ENCODE data around the gene ZNF653.

Gene ZNF653

DNA sequence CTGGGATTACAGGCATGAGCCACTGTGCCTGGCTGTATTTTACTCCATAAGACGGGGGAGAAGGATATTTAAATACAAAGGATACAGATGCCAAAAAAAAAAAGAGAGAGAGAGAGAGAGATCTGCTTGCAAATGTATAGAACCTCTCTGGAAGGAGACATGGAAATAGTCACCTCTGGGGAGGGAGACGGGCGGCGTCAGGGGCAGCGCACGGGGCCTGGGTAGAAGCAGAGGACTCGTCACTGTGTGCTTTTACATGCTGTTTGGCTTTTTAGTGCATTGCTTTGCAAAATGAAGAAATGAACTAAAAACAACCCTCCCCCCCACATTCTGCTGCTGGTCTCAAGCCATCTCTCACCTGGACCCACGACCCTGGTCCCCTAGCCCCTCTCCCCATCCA, 4.8 kb upstream of the ZNF653 start:
- no peak for DNase-seq

- DNase-seq = no peak
Measured at GRCh38 chr19:11507370-11508078, 1.9 kb upstream of the ZNF653 start.

- DNase-seq = no peak
Measured at GRCh38 chr19:11506967-11507366, 1.3 kb upstream of the ZNF653 start.

DNA sequence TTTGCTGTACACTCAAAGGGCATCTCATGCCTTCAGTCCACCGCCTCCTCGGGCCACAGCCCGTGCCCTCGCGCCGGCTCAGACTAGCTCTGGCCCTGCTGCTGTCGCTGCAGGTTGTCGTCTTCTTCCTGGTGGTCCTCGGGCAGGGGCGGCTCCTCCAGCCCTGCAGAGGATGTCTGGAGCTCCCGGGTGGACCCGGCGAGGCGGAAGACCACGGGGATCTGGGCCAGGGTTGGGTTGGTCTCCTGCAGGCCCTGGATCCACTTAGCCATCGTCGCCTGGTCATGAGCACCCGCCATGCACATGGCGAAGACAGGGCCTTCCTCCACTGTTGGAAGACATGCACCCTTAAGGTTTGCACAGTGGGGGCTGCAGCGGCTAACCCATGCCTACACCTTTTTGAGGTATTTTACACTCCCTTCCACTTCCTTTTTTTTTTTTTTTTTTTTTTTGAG, 489 bp upstream of the ZNF653 start:
- DNase-seq = no peak

- DNase-seq = peak; percentile 86
Measured at GRCh38 chr19:11505032-11505503, 571 bp downstream of the ZNF653 start.

- no peak for DNase-seq
Measured at GRCh38 chr19:11504502-11505031, 1.1 kb downstream of the ZNF653 start.

DNA sequence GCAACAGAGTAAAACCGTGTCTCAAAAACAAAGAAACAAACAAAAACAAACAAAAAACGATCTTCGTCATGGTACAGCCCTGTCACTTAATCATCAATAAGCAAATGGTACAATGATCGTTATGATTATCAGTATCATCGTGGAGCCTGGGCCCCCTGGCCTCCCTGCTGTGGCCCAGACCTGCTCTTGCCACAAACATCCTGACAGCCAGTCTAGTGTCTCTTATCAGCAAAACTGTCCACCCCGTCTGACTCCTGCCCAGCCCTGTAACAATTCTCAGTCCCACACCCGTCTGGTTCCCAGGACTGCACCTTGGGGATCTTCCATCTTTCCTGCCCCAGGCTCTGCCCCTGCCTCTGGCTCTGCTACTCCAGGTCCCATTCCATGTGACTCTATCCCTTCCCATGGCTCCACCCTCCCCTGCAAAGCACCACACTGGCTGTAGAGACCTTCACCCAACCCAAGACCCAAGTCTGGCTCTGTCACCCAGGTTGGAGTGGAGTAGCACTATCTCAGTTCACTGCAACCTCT, 5.7 kb downstream of the ZNF653 start:
- DNase-seq = no peak

DNA sequence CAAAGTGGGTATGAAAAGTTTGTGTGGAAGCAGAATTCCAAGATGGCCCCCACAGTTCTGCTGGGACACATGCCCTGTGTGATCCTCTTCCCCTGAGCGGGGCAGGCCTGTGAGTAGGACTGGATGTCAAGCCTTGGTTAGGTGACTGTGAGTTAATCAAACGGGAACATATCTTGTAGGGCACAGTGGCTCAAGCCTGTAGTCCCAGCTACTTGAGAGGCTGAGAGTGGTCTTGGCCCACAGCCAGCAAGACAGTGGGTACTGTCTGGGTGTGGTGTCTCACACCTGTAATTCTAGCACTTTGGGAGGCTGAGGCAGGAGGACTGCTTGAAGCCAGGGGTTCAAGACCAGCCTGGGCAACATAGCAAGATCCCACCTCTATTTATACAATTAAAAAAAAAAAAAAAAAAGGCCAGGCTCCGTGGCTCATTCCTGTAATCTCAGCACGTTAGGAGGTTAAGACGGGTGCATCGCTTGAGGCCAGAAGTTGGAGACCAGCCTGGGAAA, 6.4 kb downstream of the ZNF653 start:
- no peak for DNase-seq

DNA sequence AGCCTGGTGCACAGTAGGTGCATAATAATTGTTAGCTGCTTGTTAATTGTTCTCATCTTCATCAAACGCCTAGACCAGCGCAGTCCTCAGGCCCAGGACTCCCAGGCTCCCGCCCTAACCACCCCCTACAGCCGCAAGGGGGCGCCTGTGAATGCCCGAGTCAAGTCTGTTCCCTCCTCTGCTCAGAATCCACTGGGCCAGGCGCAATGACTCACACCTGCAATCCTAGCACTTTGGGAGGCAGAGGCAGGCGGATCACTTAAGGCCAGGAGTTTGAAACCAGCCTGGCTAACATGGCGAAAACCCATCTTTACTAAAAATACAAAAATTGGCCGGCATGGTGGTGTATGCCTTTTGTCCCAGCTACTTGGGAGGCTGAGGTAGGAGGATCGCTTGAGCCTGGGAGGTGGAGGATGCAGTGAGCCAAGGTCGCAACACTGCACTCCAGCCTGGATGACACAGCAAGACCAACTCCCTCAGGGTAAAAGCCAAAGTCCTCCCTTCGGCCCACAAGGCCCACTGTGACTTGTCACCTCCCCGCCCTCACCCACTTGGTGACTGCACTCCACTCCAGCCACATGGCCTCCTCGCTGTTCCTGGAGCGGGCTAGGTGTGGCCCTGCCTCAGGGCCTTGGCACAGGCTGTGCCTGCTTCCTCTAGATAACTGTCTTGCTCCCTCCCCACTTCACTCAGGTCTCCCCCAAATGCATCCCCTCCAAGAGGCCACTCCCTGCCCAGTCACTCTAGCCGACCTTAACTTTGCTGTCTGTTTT, 9.1 kb downstream of the ZNF653 start:
- DNase-seq = peak; percentile 80

DNA sequence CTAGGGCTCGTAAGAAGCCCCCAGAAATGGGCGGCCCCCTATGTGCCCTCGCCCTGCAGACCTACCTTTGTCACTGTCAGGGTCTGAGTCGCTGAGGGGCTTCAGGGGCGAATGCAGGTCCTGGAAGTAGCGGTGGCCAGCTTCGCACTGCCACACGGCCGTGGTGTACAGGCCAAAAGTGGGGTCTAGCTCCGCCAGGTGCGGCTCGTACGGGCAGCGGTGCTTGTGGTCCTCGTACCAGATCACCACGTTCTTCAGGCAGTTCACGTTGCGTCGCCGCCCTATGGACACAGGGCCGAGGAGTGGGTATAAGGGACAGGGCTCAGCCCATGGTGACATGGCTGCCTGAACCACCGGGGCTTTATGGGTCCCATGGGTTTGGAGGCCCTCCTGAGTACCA, 9.8 kb downstream of the ZNF653 start:
- DNase-seq = no peak

- DNase-seq = no peak
Measured at GRCh38 chr19:11495481-11495880, 10.2 kb downstream of the ZNF653 start.

DNA sequence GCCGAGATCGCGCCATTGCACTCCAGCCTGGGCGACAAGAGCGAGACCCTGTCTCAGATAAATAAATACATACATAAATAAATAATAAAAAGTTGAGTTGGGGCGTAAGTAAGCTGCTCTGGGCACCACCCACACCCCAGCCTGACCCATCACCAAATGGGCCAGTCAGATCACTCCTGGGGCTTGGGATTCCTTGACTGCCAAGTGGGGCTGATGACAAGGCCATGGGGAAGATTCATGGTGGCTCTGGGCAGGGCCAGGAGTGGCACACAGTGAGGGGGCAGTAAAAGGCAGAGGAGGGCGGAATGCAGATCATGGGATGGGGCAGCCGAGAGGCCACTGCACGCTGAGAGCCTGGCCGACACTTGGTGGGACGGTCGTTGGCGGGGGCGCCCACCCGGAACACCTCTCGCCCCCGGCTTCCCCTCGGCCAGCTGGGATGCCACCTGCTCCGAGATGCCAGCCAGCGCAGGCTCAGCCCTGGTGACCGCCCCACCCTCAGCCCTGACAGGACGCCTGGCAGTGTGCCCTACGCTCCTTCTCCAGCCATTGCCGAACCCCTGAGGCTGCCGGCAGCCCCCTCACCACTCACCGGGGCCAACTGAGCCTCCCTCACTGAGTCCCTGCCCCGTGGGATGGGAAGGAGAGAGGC, 10.9 kb downstream of the ZNF653 start:
- no peak for DNase-seq

DNA sequence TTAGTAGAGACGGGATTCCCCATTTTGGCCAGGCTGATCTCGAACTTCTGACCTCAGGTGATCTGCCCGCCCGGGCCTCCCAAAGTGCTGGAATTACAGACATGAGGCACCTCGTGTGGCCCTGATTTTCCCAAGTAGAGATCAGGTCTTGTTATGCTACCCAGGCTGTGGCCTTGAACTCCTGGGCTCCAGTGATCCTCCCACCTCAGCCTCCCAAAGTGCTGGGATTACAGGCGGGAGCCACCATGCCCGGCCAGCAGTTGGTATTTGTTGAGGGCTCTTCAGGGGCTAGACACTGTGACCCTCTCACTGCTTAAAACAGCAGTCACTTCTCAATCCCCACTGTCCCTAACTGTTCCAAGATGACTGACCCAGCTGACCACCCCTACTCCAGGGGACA, 16.3 kb downstream of the ZNF653 start:
- no peak for DNase-seq

DNA sequence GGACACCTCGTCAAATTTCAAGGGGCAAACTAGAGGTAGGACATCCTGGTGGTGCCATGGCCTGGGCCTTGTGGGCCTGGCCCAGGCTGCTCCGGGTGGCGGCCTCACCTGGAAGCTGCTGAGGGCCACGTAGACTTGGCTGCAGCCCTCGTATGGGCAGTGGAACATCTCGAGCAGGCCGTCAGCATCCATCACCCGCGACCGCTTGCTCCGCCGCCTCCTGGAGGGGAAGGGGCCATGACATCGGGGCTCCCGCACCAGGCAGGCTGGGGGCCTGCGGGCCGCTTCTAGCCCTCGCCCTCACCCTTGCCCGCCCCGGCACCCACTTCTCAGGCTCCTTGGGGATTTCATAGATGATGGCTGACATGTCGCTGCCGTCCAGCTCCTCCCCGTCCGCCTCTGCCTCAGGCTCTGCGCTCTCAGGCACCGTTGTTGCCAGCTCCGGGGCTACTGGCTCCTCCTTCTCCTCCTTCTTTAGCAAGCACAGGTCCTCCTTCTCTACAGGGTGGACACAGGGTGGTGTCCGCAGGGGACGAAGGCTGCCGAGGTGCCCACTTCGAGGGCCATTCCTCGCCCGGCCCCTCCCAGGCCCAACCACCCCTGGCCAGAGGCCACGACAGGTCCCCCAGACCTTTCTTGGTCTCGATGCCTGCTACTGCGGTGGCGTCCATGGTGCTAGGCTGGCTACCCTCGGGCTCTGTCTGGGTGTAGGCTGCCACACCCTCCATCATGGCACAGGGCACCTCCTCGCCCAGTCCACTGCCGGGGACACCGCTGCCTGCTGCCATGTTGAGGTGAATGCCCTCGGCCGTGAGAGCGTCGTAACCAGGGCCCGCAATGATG, 18.8 kb downstream of the ZNF653 start:
- no peak for DNase-seq

DNA sequence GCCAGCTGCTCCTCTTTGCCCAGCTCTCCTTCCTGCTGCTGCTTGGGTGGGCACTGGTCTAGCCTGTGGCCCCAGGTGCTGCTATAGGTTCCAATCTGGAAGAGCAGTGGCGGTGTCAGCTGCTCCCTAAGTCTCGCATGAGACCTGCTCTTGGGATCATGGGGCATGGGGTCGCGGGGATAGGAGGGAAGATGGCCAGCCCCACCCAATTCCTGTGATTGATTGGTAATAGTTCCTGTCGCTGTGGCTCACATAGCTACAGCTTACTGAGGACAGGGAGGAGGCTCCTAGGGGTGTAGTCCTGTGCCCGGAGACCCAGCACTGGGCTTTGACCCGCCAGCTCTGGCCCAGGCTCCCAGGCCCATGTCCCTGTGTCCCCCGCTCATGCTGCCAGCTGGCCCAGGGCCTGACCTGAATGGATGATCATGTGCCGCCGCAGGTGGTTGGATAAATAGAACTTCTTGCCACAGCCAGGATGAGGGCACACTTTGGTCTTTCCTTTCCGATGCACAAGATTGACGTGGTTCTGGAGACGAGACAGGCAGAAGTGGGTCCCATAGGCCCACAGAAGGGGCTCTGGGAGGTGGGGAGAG, 20.3 kb downstream of the ZNF653 start:
- DNase-seq = peak; percentile 7

DNA sequence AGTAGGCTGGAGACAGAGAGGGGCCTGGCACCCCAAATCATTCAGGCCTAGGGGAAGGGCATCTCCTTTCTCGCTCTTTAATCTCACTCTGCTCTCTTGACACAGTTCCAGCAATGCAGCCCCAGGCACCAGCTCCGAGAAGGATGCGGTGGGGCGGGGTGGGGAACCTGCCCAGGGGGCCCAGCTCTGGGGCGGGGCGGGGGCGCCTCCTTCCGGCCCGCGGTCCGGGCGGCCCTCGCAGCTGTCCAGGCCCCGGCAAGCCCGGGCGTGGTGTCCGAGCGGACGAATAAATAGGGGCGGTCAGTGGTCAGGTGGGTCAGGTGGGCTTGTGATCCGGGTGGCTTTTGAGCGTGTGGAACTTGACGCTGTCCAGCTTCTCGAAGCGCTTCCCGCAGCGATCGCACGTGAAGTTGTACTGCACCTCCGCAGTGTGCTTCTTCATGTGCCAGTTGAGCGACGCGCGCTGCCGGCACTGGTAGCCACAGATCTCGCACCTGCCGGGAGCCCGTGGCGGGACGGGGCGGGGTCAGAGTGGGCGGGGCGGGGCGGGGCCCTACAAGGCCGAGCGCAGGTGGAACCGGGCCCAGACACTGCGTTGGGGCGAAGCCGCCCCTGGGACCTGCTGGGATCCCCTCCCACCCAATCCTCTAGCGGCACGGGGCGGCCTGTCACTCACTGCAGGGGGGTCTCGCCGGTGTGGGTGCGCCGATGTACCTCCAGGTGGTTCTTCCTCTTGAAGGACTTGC, 22.1 kb downstream of the ZNF653 start:
- DNase-seq = no peak

GRCh38 chr19:11482384-11483050, 23.1 kb downstream of the ZNF653 start:
- no peak for DNase-seq

DNA sequence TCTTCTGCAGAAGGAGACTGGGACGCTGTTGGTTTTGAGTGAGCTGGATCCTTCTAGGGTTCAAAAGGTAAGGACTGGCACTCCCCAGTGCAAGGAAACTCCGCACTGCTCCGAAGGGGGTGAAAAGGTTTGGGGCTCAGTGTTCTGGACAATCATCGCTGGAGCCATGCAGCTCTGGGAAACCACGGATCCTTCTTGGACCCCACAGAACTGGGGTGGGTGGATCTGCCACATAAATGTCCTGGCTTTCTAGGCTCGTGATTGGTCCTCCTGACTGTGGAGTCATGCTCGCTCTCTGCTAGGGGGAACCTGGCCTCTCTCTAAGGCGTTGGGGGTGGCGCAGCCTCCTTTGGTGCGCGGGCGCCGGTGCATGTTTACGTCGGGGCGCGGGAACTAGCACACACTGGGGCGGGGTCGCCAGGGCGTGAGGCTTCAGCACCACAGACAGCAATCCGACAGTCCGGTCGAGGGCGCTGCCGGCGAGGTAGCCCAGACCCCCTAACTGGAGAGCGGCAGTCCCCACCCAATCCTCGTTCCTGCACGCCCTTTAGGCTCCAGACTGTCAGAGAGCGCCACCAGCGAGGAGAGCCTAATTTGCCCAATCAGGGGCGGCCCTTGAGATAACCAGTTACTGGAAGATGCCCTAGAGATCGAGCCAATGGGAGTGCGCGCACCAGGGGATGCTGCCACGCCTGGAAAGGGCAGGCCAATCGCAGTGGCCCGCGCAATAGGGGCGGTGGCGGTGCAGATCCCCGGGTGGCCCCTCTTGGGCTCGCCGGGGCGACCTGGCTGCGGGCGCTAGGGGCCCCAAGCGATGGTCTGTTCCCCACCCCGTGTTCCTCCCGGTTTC, 23.9 kb downstream of the ZNF653 start:
- no peak for DNase-seq
